ENCODE results near the gene DSTN. TPM values are rescaled to one million over a fixed set of nuclear protein-coding genes. Genes with fewer than 3 reads are reported as not detected.

DSTN gene
- total RNA-seq, 1 donor, result 550 TPM

DNA sequence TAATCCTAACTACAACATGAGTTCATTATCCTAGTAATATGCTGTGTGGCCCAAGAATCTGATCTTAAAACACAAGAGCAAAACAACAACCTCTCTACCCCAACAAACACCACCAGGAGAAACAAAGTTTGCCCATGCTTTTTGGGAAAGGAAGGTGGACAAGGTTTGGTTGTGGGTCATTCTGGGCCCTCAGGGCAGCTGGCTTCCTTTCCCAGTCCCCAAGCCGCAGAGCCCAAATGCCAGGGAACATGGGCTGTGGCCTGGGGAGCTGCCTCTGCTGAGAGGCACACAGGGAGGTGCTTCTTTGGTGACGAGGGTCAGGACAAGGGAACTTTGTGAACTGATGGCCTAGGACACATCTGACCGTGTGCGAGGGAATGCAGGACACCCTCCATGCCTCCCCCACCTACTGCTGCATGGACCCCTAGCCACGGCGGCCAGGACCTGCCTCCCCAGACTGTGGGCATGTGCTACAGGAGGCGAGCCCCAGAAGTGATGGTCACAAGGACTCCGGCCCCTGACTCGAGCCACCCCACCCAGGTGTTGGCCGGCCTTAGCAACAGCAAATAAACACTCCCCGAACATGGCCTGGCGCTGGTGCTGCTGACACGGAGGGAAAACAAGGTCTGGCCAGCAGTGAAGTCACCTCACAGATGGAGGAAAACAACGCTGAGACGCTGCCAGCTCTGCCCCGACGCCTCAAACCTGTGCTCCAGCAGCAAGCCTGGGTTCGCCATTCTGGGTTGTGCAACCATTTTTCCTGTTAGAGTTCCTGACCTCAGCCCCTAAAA is 56.5 kb downstream of the DSTN start:
- TF ChIP-seq CTCF (IDR thresholded peaks at IDR 0.05; ENCODE audit: insufficient read depth, low read depth, low read length), result no peak
- DNase-seq (ENCODE audit: low read depth), result no peak
- H3K4me3 ChIP-seq (ENCODE audit: low read depth, low read length), result no peak overlapping the region

DNA sequence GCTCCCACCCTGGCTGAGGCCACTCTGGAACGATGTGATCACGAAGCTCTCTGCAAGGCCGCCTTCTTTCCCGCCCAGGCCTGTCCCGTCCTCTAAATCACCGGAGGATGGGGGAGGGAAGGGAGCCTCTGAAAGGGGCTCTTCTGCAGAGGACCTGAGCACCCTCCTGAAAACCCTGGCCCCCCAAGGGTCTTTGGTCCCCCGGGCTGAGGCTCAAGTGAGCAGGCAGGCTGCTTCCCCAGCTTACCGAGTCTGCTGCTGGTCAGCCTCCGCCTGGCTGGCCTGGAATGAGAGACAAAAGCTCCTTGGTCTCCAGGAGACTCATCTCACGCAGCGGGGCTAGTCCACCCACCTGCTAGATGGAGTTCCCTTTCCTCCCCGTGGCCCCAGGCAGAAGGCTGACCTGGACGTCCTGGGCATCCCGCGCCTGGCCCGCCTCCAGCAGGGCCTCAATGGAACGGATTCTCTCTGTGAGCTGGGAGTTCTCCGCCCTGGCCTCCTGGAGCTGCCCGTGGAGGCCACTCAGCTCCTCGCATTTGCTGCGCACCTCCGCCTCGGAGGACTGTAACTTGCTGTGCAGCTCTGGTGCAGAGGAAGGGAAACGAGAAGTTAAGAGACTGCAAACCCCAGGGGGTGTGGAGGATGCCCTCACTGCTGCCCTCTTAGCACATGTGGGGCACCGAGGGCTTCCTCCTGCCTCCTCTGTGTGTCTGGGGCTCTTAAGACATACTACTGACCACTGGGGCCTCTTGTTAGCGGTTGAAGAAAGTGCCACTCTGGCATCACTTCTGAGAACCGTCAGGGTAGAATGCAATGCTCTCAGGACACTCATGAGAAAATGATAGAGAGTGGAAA is 57.5 kb downstream of the DSTN start:
- no peak for DNase-seq (ENCODE audit: low read depth)
- no peak for TF ChIP-seq CTCF (IDR thresholded peaks at IDR 0.05; ENCODE audit: insufficient read depth, low read depth, low read length)
- no peak overlapping the region for H3K4me3 ChIP-seq (ENCODE audit: low read depth, low read length)

DNA sequence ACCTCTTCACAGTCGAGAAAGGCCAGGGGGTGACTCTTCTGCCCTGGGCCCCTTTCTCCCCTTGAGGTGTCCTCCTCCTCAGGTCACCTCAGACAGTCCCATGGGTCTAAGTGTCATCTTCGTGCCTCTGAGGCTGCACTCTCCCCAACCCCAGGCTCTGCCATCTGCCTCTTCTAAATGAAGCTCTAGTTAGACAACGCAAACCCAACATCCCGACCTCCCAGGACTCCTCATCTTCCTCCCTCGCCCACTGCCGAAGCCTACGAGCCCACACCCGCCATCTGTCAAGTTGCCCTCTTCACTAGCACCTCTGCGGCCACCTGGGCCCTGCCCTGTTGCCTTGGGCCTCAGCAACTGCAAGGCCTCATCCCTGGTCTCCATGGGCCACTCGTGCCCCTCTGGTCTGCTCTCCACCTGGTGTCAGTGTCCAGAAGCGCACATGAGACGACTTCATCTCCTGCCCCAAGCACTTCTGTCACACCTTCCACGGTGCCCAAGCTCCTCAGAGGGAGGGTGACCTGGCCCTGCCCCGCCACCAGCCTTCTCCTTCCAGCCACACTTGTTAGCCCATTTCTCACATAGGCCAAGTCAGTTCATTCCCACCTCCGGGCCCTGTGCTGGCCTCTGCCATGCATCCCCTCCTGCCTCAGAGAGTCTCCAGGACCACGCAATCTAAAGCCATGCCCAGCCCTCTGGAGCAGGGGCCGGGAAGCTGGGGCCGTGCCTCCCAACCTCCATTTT is 58.4 kb downstream of the DSTN start:
- TF ChIP-seq CTCF (IDR thresholded peaks at IDR 0.05; ENCODE audit: insufficient read depth, low read depth, low read length), result no peak
- DNase-seq (ENCODE audit: low read depth), result no peak

DNA sequence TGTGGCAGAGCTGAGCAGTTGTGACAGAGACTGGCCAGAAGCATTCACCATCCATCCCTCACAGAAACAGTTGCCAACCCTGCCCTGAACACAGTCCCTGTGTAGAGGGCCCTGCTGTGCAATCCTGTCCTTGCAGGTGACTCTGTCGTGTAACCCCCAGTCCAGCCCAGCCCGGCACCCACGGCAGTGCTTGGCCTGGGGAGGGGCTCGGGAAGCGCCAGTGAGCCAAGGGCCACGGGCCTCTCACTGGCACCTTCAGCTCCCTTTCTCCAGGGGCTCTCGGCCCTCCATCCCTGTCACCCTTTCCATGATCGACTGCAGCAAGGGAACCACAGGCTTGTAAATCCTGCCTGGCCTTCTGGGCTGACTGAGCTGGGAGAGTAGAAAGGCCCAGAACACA is 59.1 kb downstream of the DSTN start:
- no peak overlapping the region for H3K4me3 ChIP-seq (ENCODE audit: low read depth, low read length)
- no peak for TF ChIP-seq CTCF (IDR thresholded peaks at IDR 0.05; ENCODE audit: insufficient read depth, low read depth, low read length)
- no peak for DNase-seq (ENCODE audit: low read depth)

More for the DNA sequence above, 58.4 kb downstream of the DSTN start:
- no peak overlapping the region for H3K4me3 ChIP-seq (ENCODE audit: low read depth, low read length)

DNA sequence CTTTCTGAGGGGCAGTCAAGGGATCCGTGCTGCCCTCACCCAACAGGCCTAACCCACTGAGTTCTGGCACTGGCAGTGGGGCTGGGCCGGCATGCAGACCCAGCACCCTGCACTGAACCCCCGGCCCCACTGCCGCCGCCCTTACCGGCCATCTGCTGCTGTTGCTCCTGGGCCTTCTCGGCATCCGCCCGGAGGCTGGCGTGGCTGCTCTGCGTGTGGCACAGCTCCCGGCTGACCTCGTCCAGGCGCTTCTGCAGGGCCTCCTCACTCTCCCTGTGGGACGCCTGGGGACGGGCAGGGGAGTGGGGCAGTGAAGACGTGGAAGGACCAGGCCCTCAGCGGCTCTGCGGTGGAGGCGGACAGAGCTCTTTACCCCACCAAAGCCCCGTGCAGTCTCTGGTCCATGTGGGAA is 59.8 kb downstream of the DSTN start:
- no peak for DNase-seq (ENCODE audit: low read depth)
- no peak overlapping the region for H3K4me3 ChIP-seq (ENCODE audit: low read depth, low read length)
- TF ChIP-seq CTCF (IDR thresholded peaks at IDR 0.05; ENCODE audit: insufficient read depth, low read depth, low read length), result no peak

DNA sequence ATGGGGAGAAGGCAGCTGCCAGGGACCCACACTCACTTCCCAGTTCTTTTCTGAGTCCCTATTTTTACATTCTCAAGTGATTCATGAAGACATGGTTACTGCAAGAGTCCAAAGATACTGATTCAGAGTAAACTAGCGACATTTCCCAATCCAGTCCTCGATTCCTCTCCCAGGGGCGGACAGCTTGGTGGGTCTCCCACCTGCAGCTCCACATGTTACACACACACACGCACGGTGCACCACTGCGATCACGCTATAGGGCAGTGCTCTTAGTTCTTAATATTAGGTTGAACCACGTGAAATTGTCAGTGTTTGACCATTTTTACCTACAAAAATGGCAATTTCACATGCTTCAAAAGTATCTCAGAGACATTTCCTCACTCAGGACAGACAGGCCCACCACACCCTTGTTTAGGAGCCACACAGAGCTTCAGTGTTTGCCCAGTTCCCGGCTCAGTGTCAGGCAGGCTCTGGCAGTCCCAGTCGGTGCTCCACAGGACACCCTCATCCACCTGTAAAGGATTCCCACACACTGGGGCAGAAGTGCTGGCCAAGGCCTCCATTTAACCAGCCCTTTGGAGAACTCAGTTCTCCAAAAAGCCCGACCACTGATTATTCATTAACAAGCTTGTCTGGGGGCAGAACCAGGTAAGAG is 60.4 kb downstream of the DSTN start:
- no peak for TF ChIP-seq CTCF (IDR thresholded peaks at IDR 0.05; ENCODE audit: insufficient read depth, low read depth, low read length)
- no peak overlapping the region for H3K4me3 ChIP-seq (ENCODE audit: low read depth, low read length)
- DNase-seq (ENCODE audit: low read depth), result no peak
